ENCODE results near the gene CABP4. TPM values are rescaled to one million over a fixed set of nuclear protein-coding genes. Genes with fewer than 3 reads are reported as not detected.
"Not testable (repeated sequence)": the region's sequence is repeated elsewhere in the genome, so short reads cannot be mapped to it uniquely, and the experiment has no call there.

Gene CABP4
- total RNA-seq, 1 experiment from 2014 or later = 4.1 TPM

DNA sequence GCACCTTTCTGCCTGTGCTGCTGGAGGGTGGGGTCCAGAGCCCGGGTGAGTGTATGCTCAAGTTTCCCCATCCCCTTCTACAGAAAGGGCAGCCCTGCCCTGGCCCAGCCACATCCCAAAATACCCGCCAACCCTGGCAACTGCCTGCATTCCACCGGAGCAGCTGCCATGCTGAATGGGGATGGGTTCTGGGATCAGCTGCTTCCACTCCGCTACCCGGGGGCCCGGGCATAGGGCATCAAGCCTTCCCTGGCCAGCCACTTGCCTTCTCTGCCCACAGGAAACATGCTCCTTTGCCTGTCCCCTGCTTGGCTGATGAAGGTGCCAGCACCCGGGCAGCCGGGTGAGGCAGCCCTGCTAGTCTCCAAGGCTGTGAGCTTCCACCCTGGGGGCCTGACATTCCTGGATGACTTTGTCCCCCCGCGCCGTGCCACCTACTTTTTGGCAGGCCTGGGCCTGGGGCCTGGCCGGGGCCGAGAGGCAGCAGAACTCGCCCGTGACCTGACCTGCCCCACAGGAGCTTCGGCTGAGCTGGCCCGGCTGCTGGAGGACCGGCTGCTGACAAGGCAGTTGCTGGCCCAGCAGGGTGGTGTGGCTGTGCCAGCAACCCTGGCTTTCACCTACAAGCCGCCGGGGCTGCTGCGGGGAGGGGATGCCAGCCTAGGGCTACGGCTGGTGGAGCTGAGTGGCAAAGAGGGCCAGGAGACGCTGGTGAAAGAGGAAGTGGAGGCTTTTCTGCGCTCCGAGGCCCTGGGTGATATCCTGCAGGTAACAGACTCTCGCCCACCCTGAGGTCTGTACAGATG lies 36.5 kb upstream of the CABP4 start:
- DNase-seq (ENCODE audit: extremely low read depth, low read depth) = no peak

DNA sequence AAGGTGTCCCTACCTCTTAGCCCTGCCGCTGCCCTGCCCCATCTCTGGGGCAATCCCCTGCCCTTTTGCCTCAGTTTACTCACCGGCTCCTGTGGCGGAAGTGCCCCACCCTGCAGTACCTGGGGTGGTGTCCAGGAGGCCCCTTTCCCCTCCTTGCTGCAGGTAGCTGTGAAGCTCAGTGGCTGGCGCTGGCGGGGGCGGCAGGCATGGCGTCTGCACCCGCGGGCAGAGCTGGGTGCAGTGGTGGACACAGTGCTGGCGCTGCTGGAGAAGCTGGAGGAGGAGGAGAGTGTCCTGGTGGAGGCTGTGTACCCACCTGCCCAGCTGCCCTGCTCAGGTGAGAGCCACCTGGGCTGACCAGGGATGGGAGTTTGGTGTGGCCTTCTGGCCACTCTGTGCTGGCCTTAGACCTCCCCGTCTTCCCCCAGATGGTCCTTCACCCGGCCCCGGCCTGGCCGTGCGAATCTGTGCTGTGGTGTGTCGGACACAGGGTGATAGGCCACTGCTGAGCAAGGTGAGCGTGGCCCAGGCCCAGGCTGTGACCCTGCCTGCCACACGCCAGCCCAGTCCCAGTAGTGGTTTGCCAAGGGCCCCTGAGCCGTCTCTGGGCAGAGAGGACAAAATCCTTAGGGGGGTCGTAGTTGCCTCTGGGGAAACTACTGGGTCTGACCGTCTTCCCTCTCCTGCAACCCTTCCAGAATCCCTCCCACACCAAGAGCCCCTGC lies 35.7 kb upstream of the CABP4 start:
- DNase-seq (ENCODE audit: extremely low read depth, low read depth) = no peak

DNA sequence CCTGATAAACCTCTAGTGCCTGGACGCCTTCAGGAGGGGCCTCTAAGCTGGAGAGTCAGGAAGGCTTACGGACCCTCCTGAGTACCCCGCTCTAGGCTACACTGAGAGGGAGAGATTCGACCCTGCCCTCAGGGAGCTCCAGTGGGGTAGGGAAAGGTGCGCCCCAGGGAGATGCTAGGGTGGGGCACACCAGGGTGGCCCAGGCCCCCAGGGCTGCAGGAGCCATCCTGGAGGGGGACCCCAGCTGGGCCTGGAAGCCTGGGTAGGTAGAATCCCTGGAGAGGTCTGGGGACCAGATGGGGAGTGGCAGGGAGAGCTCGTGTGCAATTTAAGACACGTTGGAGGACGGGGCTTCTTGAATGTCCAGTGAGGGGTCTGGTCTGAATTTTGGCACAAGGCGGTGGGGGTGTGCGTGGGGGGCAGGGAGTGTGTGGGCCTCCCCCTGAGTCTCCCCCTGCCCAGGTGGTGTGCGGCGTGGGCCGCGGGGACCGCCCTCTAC lies 35.0 kb upstream of the CABP4 start:
- DNase-seq (ENCODE audit: extremely low read depth, low read depth) = no peak

DNA sequence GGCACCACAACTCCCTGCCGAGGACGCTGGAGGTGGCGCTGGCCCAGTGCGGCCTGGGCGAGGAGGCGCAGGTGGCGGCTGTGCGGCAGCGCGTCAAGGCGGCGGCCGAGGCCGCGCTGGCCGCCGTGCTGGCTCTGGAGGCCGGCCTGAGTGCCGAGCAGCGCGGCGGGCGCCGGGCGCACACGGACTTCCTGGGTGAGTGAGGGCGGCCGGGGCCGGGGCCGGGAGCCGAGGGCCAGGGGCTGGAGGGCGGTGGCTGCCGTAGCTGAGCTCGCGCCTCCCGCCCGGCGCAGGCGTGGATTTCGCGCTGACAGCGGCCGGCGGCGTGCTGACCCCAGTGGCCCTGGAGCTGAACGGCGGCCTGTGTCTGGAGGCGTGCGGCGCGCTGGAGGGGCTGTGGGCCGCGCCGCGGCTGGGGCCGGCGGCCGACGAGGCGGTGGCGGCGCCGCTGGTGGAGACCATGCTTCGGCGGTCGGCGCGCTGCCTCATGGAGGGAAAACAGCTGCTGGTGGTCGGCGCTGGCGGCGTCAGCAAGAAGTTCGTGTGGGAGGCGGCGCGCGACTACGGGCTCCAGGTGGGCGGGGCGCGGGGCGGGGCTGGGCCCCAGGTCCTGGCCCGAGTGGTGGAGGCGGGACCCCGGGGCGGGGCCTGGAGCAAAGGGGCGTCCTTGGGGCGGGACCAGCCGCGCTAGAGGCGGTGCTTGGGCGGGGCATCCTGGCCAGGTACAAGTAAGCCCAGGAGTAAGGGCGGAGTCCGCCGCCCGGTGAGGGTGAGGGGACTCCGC lies 34.3 kb upstream of the CABP4 start:
- DNase-seq (ENCODE audit: extremely low read depth, low read depth) = peak; percentile 82

DNA sequence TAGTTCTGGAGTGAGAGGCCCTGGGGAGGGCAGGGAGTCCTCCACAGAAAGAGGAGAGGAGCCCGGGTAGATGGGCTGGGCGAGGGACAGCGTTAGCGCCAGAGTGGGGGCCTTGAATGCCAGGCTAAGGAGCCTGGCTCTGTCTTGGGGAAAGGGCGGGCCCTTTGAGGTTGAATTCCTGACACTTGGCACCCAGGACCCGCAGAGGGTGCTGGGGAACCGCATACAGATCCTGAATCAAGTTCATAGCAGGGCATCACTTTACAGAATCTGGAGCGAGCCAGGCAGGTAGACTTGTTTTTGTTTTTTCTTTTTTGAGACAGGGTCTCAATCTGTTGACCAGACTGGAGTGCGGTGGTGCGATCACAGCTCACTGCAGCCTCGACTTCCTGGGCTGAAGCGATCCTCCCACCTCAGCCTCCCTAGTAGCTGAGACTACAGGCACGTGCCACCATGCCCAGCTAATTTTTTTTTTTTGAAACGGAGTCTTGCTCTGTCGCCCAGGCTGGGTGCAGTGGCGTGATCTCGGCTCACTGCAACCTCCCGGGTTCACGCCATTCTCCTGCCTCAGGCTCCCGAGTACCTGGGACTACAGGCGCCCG lies 33.6 kb upstream of the CABP4 start:
- DNase-seq (ENCODE audit: extremely low read depth, low read depth) = no peak

DNA sequence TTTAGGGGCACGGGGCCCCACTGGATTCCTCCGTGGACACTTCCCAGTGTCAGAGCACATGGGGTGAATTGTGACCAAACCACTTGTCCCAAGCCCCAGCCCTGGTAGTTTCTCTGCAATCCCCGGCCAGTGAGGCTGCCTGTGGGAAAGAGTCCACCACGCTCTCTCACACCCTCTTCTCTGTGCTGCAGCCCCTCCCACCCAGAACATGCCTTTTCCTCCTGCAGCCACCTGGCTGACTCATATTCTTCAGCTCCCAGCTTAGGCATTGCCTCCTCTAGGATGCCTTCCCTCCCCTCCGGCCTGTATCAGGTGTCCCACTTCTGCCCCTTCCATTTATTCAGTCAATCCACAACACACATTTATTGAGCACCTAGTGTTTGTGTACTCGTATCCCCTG lies 32.3 kb upstream of the CABP4 start:
- no peak for DNase-seq (ENCODE audit: extremely low read depth, low read depth)

DNA sequence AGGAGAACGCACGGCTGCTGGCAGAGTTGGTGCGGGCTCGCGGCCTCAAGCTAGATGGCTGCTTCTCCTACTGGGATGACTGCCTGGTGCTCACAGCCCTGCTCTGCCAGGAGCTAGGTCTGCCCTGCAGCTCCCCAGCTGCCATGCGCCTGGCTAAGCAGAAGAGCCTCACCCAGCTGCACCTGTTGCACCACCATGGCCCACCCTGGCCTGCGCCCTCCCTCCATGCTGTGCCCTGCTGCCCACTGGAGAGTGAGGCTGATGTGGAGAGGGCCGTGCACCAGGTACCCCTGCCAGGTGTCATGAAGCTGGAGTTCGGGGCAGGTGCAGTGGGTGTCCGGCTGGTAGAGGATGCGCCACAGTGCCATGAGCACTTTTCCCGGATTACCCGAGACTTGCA lies 31.7 kb upstream of the CABP4 start:
- DNase-seq (ENCODE audit: extremely low read depth, low read depth) = no peak

DNA sequence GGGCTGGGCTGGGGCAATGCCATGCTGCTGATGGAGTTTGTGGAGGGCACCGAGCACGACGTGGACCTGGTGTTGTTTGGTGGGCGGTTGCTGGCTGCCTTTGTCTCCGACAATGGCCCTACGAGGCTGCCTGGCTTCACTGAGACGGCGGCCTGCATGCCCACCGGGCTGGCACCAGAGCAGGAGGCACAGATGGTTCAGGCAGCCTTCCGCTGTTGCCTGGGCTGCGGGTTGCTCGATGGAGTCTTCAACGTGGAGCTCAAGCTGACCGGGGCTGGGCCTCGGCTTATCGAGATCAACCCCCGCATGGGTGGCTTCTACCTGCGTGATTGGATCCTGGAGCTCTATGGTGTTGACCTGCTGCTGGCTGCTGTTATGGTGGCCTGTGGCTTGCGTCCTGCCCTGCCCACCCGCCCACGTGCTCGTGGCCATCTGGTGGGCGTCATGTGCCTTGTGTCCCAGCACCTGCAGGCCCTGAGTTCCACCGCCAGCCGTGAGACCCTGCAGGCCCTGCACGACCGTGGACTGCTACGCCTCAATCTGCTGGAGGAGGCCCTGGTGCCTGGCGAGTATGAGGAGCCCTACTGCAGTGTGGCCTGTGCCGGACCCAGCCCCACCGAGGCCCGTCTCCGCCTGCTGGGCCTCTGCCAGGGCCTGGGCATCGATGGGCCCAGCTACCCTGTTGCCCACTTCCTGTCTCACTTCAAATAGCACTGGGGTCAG lies 31.1 kb upstream of the CABP4 start:
- DNase-seq (ENCODE audit: extremely low read depth, low read depth) = no peak

DNA sequence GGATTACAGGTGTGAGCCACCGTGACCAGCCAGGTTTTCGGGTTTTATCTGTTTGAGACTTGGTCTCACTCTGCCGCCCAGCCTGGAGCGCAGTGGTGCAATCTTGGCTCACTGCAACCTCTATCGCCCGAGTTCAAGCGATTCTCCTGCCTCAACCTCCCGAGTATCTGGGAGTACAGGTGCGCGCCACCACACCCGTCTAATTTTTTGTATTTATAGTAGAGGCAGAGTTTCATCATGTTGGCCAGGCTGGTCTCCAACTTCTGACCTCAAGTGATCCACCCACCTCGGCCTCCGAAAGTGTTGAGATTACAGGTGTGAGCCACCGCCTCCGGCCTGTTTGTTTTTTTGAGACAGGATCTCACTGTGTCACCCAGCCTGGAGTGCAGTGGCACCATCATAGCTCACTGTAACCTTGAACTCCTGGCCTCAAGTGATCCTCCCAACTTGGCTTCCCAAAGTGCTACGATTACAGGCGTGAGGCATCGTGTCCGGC lies 27.7 kb upstream of the CABP4 start:
- DNase-seq (ENCODE audit: extremely low read depth, low read depth) = not testable (repeated sequence)

DNA sequence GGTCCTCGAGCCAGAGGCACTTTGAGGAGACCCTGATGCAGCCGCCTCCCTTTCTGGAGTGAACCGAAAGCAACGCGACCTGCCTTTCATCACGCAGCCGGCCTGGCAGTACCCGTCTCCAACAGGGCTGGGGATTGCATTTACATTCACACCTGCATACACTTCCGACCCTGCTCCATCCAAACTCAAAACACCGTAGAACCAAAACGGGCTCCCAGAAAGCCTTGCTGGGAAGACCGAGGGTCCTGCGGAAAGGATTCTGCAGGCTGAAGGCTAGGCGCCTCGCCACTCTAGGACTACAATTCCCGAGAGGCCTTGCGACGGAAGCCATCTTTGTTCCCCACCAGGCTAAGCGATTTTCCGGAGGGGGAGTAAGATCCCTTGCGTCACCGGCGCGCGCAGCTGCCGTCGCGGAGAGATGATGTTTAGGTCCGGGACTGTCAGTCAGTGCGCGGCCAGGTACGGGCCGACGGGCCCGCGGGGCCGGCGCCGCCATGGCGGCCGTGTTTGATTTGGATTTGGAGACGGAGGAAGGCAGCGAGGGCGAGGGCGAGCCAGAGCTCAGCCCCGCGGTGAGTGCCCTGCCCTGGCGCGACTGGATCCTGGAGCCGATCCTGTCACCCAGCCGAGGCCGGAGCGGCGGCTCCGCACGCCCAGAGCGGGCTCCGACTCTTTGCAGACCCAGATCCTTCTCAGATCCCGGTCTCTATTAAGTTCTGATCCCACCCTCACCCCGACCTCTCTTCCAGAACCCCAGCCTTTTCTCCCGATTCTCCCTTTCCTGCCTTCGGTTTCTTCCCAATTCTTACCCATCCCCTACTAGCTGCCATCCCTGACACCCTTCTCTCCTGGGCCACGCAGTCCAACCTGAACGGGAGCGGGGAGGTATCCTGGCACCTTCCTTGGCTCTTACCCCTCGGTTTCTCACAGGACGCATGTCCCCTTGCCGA lies 26.8 kb upstream of the CABP4 start, which contains the start of gene RPS6KB2:
Gene RPS6KB2 (plus strand): TSS at position 443 of the 950 bp plus-strand sequence. CDS start 52 bp downstream, at position 495.
- DNase-seq (ENCODE audit: extremely low read depth, low read depth) = peak; percentile 93

DNA sequence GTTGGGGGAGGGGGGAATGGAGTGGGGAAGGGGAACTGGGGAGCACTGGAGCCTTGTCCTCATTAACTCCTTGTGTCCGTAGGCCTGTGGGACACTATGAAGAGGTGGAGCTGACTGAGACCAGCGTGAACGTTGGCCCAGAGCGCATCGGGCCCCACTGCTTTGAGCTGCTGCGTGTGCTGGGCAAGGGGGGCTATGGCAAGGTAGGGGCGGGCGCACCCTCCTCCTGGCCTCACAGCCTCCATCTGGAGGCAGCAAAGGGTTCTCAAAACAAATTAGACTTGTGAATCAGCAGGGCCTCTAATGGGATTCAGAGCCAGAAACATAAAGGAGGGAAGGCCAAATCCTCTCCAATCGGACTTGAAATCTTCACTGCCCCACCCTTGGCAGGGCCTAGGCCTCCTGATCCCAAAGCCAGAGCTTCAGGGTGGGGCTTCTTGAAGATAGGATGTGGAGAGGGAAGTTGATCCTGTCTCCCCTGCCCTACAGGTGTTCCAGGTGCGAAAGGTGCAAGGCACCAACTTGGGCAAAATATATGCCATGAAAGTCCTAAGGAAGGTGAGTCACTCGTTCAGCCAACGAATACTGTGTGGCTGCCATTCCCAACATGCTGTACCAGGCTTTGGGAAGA lies 26.0 kb upstream of the CABP4 start:
- DNase-seq (ENCODE audit: extremely low read depth, low read depth) = no peak

DNA sequence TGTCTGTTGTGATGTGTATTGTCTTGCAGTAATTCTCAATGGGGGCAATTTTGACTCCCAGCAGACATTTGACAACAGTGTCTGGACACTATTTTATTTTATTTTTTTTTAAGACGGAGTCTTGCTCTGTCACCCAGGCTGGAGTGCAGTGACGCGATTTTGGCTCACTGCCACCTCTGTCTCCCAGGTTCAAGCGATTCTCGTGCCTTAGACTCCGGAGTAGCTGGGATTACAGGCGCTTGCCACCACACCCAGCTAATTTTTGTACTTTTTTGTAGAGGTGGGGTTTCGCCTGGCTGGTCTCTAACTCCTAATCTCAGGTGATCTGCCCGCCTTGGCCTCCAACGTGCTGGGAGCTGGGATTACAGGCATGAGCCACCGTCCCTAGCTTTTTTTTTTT lies 25.4 kb upstream of the CABP4 start:
- DNase-seq (ENCODE audit: extremely low read depth, low read depth) = no peak

DNA sequence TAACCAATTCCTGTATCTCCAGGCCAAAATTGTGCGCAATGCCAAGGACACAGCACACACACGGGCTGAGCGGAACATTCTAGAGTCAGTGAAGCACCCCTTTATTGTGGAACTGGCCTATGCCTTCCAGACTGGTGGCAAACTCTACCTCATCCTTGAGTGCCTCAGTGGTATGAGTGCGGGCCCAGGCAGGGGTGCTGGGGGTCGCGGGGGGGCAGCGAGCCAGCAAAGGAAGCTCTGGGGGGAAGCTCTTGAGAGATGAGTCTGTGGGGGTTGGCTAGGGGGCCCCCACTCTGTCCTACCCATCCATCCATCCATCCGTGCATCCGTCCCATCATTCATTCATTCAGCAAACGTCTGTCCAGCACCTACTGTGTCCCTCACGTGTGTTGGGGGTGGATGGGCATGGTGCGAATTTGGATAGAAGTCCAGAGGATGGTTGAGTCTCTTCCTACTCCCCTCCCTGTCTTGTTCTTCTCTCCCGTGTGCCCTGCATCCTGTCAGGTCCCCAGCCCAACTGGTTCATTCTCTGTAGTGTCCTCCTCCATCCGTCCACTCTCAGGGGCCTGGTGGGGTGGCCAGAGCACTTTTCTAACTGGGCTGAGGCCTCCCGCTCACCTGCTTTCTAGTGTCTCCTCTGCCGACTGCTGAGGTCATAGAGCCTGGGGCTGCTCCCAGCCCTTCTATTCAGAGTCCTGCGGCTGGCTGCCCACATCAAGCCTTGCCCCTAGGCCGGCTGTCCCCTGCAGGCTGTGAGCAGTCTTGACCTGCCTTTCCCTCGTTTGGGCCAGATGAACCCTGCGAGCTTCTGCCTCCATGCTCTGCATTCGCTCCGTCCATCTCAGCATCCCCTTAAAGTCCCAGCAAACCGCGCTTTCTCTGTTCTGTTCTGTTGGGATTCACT lies 23.6 kb upstream of the CABP4 start:
- no peak for DNase-seq (ENCODE audit: extremely low read depth, low read depth)

DNA sequence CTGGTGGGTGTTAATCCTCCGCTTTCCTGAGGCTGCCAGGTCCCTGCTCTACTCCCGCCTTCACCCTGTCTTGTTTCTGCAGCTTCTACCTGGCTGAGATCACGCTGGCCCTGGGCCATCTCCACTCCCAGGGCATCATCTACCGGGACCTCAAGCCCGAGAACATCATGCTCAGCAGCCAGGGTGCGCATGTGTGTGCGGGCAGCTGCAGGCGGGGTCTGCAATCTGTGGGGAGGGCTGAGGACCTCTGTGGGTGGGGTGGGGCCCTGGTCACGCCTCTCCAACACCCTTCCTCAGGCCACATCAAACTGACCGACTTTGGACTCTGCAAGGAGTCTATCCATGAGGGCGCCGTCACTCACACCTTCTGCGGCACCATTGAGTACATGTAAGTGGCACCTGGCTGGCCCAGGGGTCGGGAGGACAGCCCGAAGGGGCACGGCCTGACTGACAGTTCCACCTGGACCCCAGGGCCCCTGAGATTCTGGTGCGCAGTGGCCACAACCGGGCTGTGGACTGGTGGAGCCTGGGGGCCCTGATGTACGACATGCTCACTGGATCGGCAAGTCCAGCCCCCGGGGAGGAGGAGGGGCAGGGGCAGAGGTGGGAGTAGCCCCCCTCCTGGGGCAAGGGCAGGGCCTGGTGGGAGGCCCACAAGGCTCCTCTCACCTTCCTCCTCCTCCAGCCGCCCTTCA lies 22.4 kb upstream of the CABP4 start:
- DNase-seq (ENCODE audit: extremely low read depth, low read depth) = no peak

DNA sequence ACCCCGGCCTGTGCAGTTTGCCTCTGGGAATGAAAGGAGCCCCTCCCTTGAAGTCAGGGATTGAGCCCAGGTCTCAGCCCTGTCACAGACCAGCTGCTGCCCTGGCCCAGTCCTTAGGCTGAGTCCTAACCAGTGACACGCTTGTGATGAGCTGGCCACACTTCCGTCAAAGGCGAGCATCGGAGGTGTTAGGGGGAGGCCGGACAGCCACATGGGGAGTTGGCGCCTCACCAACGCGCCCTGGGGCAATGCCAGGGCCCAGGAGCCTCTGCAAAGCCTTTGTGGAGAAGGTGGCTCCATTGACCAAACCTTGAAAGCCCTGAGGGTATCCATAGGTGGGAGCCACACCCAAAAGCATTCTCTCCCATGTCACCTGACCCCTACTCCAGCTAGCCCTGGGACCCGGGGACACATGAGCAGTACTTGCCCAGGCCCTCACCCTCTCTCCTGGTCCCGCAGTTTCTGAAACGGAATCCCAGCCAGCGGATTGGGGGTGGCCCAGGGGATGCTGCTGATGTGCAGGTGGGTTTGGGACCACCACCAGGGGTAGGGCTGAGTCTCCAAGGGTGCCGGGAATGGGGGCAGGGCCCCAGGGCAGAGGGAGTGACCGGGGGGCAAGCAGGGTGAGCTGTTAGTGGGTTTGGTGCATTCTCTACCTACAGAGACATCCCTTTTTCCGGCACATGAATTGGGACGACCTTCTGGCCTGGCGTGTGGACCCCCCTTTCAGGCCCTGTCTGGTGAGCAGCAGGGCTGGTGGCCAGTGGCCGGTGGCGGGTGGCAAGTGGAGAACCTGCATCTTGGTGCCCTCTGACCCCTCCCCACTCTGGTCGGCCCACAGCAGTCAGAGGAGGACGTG lies 21.4 kb upstream of the CABP4 start:
- no peak for DNase-seq (ENCODE audit: extremely low read depth, low read depth)

Data from NCI-H460 (cell line).